ENCODE results near the gene PPP1R14D.

The PPP1R14D gene

GRCh38 chr15:40776537-40777141 is 51.9 kb downstream of the PPP1R14D start:
- FAIRE-seq = no peak

DNA sequence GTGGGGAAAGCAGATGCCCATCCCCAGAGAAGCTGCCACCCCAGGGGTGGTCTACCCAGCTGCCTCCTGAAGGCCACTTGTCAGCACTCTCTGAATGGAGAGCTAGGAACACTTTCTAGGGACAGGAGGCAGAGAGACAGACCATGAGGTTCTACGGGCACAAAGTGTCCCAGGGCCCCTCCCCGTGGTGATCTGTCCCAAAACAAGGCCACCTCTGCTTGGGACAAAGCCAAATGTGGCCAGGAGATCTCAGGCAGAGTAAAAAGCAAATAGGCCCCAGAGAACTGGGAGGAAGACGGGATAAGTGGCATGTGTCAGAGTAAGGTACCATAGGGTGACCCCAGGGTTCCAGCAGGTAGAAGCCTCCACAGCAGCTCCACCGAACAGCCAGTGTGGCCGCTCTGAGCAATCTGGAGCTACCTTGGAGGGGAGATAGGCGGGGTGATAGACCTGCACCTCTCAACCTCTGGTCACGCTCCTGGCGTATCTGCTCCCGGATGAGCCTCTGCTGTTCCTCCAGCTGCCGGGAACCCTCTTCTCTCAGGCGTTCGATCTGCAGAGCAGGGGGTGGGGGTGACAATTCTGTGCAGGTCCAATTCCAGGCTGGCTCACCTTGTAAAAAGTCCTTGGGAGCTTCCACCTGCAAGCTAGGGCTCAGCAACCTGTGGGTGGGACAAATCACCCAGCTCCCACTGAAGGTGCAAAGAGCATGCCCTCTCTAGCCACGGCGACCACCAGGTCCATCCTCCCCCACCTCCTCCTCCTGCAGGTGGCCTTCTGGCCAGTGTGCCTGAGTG is 52.6 kb downstream of the PPP1R14D start:
- FAIRE-seq = no peak

DNA sequence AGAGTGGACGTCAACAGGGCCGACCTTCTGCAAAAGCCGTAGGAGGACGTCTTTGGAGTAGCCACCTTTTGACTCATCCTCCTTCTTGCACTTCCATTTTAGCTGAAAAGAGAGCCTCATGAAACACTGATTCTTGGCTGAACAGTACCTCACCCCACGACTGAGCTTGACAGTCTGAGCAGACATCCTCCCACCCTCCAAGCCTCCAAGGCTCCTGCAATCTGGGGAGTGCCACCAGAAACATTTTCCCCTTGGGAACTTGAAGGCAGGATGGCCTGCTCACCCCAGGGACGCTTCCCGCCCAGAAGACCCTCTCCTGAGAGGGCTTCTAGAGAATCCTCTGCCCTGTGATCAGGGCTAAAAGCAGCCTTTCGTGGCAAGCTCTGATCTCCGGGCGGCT is 53.5 kb downstream of the PPP1R14D start:
- no peak for FAIRE-seq

GRCh38 chr15:40773902-40774301 is 54.6 kb downstream of the PPP1R14D start:
- FAIRE-seq = no peak

DNA sequence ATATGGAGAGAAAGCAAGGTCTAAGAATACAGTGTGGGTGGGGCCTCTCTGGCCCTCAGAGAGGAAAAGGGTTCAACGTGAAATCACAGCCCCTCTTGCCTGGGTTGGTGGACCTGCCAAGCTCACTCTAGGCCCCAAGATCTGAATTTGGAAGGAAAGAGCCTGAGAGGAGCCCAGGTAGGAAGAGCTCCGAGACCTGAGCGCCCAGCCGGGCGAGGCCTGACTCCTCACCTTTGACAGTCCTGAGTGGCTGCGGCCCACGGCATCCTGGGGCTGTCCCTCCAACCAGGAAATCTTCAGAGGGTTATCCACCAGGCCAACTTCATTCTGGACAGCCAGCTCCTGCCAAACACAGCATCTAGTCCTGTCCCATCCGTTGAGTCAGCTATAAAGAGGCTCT is 55.0 kb downstream of the PPP1R14D start:
- FAIRE-seq = no peak

DNA sequence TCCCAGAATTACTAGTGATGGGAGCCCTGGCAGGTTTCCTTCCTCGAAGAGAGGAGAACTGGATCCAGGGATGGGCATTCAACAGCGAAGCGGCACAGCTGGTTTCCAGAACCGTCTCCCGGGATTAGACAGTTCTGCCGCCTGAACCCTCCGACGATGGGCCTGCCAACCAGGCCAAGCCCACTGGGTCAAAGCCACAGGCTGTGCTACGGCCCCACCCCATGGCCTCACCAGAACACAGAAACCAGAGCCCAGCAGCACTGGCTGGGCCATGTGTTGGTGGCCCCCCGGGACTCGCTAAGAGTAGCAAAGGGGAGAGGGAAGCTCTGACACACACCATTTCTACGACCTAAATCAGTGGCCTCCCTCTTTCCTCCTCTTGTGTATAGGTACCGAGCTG is 56.5 kb downstream of the PPP1R14D start:
- no peak for FAIRE-seq

DNA sequence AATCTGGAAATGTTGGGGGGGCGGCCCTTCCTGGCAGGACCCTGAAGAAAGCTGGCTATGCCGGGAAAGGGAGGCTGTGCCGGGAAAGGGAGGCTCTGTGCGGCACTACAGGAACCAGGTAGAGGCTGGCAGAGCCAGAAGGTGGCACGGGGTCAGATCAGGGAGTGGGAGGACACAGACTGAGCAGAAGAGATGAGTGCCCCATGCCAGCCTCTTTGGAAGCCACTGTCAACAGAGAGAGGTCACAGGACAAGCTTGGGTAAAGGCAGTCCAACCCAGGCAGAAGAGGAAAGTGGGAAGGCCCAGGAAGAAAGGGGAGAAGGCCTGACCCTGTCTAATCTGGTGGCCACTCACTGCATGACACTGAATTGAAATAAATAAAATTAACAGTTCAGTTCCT is 57.3 kb downstream of the PPP1R14D start:
- no peak for FAIRE-seq

DNA sequence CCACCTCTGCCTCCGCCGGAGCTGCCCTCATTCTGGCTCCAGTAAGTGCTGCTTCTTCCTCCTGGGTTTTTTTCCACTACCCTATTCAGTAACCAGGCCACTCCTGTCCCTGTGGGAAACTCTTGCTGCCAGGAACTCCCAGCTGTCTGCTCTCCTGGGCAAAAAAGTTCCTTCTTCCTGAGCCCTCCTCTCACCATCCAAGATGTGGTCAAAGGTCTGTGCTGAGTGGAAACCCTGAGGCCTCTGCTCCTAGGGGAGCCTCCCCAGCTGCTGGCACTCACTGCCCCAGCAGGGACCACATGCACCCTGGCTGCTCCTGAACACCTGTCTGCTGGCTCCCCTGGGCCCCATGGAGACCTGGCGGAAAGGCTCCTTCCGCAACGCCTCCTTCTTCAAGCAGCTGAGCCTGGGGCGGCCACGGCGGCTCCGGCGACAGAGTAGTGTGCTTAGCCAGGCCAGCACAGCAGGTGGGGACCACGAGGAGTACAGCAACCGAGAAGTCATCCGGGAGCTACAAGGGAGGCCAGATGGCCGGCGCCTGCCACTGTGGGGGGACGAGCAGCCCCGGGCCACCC is 58.3 kb downstream of the PPP1R14D start:
- FAIRE-seq = no peak

GRCh38 chr15:40769274-40770146 is 59.0 kb downstream of the PPP1R14D start, which contains the start of gene C15orf62:
C15orf62 (plus strand) TSS chr15:40769980; CDS start chr15:40770496, 516 bp downstream.
- no peak for FAIRE-seq

DNA sequence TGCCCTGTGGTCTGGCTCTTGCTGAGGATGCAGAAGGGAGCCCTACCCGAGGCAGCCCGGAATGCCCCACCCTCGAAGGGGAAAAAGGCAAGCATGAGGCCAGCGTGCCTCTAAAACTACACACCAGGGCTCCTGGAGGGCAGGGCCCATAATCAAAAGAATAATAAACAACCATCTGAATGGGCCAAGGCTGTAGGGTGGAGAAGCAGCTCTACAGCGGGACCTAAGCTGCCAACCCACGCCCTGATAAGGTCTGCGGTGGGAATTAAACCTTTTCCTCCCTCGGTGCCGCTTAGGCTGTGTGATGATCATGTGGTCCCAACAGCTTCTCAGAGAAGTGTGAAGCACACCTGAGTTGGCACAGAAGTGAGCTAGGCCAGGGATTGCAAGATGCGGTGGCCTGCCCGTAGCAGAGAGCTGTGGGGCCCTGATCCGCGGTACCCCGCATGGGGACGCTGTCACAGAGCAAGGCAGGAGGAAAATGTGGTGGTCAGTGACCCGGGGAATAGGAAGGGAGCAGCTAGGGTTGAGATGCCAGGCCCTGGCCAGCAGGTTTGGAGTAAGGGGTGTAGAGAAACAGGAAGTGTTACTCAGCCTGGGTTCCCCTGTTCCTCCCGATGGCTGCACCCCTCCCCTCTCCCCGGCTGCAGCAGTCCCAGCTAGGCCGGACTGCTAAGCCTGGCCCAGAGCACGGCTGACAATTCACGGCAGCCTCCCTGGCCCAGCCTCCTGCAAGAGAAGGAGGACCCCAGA is 59.8 kb downstream of the PPP1R14D start:
- FAIRE-seq = no peak

GRCh38 chr15:40767838-40768500 is 60.5 kb downstream of the PPP1R14D start:
- FAIRE-seq = no peak

GRCh38 chr15:40766906-40767837 is 61.3 kb downstream of the PPP1R14D start:
- no peak for FAIRE-seq

DNA sequence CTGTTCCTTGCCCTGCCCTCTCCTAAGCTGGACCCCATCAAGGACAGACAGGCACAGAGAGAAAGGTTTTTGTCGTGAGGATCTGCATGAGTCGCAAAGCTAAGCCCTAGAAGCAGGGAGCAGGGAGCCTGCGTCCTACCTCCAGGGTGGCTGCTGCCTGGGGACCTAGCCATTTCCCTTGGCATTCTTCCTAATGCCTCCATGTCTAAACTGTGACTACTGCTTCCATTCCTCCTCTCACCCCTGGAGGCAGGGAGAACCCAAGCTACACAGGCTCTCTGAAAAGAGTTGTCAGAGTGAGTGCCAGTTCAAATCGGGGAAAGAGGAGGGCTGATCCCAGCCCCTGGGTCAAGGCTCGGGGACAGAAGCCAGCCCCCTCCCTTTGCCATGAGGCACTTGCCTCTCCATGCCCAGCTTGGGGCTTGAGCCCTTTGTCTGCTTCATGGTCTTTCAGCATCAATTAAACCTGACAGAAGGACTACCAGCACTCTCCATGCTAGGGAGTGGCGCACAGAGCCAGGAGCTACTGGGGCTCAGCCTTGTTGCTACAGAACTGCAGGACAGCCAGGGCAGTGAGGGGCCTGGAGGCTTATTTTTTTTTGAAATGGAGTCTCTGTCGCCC is 62.2 kb downstream of the PPP1R14D start:
- FAIRE-seq = no peak

All from A204.1 (cell line).